IMR-90 (cell line): ENCODE results near the gene C3orf33. TPM values are rescaled to one million over a fixed set of nuclear protein-coding genes. Genes with fewer than 3 reads are reported as not detected.

Experiments used
- ATAC-seq: fragments of 200-7000 bp; cut with Tn5 transposase; 2 replicates; pipeline ENCODE4 v1.9.1; 2020; ENCODE audit warnings: low read depth, mild to moderate bottlenecking, moderate library complexity
- BruUV-seq: library from RNA; stranded (reverse); fragments of 400-500 nt; replicated peaks from 2 replicates; lab custom pipeline; 2021; lab: Mats Ljungman, UMichigan
- CTCF ChIA-PET: fragments of 300-600 bp; formaldehyde crosslinking; extraction: SDS; loops from one replicate; lab custom pipeline; 2021; ENCODE audit warnings: antibody characterized with exemption; lab: Yijun Ruan, JAX
- POLR2A ChIA-PET: fragments of 300-600 bp; sonication (Branson Sonifier 250); formaldehyde crosslinking; loops from one replicate; lab custom pipeline; 2022; ENCODE audit warnings: antibody characterized with exemption; ENCODE audit not compliant: unreplicated experiment; lab: Charles Lee
- DNase-seq: peaks from one replicate; pipeline ENCODE4 v3.0.0; 2013
- H2AFZ ChIP-seq: replicated peaks from 2 replicates; pipeline ENCODE3; 2013; ENCODE audit warnings: low read length, mild to moderate bottlenecking; ENCODE audit not compliant: poor library complexity
- H2AK5ac ChIP-seq: 2 replicates; pipeline ENCODE4 v1.6.1; 2013; ENCODE audit warnings: low read depth, low read length, inconsistent platforms
- H2AK9ac ChIP-seq: replicated peaks from 2 replicates; pipeline ENCODE3; 2013; ENCODE audit warnings: mild to moderate bottlenecking, low read depth, low read length, moderate library complexity; ENCODE audit not compliant: poor library complexity
- H2BK120ac ChIP-seq: 2 replicates; pipeline ENCODE4 v1.6.1; 2013; ENCODE audit warnings: low read depth, low read length, inconsistent platforms
- H2BK15ac ChIP-seq: 3 replicates; pipeline ENCODE4 v1.6.1; 2013; ENCODE audit warnings: low read depth, low read length, inconsistent platforms
- H2BK20ac ChIP-seq: 2 replicates; pipeline ENCODE4 v1.6.1; 2013; ENCODE audit warnings: low read depth, mild to moderate bottlenecking, inconsistent platforms, low read length, moderate library complexity
- H2BK5ac ChIP-seq: 2 replicates; pipeline ENCODE4 v1.6.1; 2013; ENCODE audit warnings: mild to moderate bottlenecking, low read depth, low read length, inconsistent platforms; ENCODE audit not compliant: poor library complexity, severe bottlenecking
- H3K14ac ChIP-seq: replicated peaks from 2 replicates; pipeline ENCODE4 v1.6.1; 2013; ENCODE audit warnings: low read depth, low read length, inconsistent platforms
- H3K18ac ChIP-seq: 2 replicates; pipeline ENCODE4 v1.6.1; 2013; ENCODE audit warnings: low read depth, low read length, control low read depth
- H3K23ac ChIP-seq: 2 replicates; pipeline ENCODE4 v1.6.1; 2013; ENCODE audit warnings: low read depth, low read length, inconsistent platforms
- H3K27ac ChIP-seq: 2 replicates; pipeline ENCODE4 v1.5.1; 2013; ENCODE audit warnings: mild to moderate bottlenecking, control low read depth, low read length; ENCODE audit not compliant: insufficient read depth
- H3K27me3 ChIP-seq: 2 replicates; pipeline ENCODE4 v1.6.1; 2013; ENCODE audit warnings: low read length; ENCODE audit not compliant: control insufficient read depth, insufficient read depth
- H3K36me3 ChIP-seq: 2 replicates; pipeline ENCODE4 v1.6.1; 2013; ENCODE audit warnings: low read length, mixed read lengths; ENCODE audit not compliant: control insufficient read depth, insufficient read depth
- H3K4ac ChIP-seq: 2 replicates; pipeline ENCODE4 v1.6.1; 2013; ENCODE audit warnings: low read depth, low read length, inconsistent platforms
- H3K4me1 ChIP-seq: 2 replicates; pipeline ENCODE4 v1.6.1; 2013; ENCODE audit warnings: low read length, mixed read lengths; ENCODE audit not compliant: control insufficient read depth, insufficient read depth
- H3K4me2 ChIP-seq: 2 replicates; pipeline ENCODE4 v1.6.1; 2013; ENCODE audit warnings: low read depth, mild to moderate bottlenecking, control low read depth, low read length, moderate library complexity
- H3K4me3 ChIP-seq: 2 replicates; pipeline ENCODE4 v1.5.1; 2013; ENCODE audit warnings: low read depth, mild to moderate bottlenecking, control low read depth, low read length, moderate library complexity; ENCODE audit not compliant: insufficient read depth
- H3K56ac ChIP-seq: 2 replicates; pipeline ENCODE4 v1.6.1; 2013; ENCODE audit warnings: low read length, inconsistent platforms; ENCODE audit not compliant: insufficient read depth; ENCODE audit errors: extremely low read depth
- H3K79me1 ChIP-seq, 2 experiments: 2 replicates each; pipeline ENCODE4 v1.6.1; 2013; ENCODE audit warnings: low read length in 2 of 2, inconsistent platforms in 1 of 2, low read depth in 1 of 2
- H3K9ac ChIP-seq: 2 replicates; pipeline ENCODE4 v1.6.1; 2013; ENCODE audit warnings: low read depth, low read length, control low read depth
- H3K9me1 ChIP-seq: 2 replicates; pipeline ENCODE4 v1.6.1; 2013; ENCODE audit warnings: low read length, inconsistent platforms; ENCODE audit not compliant: insufficient read depth
- H3K9me3 ChIP-seq: 2 replicates; pipeline ENCODE4 v1.6.1; 2013; ENCODE audit warnings: low read length; ENCODE audit not compliant: control insufficient read depth, insufficient read depth
- H4K20me1 ChIP-seq: 2 replicates; pipeline ENCODE4 v1.6.1; 2013; ENCODE audit warnings: low read length, inconsistent platforms; ENCODE audit not compliant: insufficient read depth
- H4K5ac ChIP-seq: 2 replicates; pipeline ENCODE4 v1.6.1; 2013; ENCODE audit warnings: mild to moderate bottlenecking, low read depth, low read length, control low read depth
- H4K8ac ChIP-seq, 2 experiments: 2 replicates each; pipeline ENCODE4 v1.6.1; 2013; ENCODE audit warnings: low read depth in 2 of 2, low read length in 2 of 2, control low read depth in 1 of 2, inconsistent platforms in 1 of 2
- H4K91ac ChIP-seq: 2 replicates; pipeline ENCODE4 v1.6.1; 2013; ENCODE audit warnings: low read depth, low read length, inconsistent platforms; ENCODE audit not compliant: insufficient read depth
- BHLHE40 ChIP-seq: fragments of 150-350 bp; IDR thresholded peaks from 2 replicates; pipeline ENCODE4 v1.6.1; 2016; ENCODE audit warnings: mild to moderate bottlenecking, low read depth, low read length
- CEBPB ChIP-seq: IDR thresholded peaks from 2 replicates; pipeline ENCODE4 v1.6.1; 2012; ENCODE audit warnings: low read depth, low read length, improper control_type of control experiment
- CHD1 ChIP-seq: IDR thresholded peaks from 2 replicates; pipeline ENCODE4 v1.6.1; 2012; ENCODE audit warnings: low read depth, low read length, improper control_type of control experiment
- FOS ChIP-seq: fragments of 150-350 bp; IDR thresholded peaks from 2 replicates; pipeline ENCODE4 v1.6.1; 2016; ENCODE audit warnings: low read depth, low read length
- MAFK ChIP-seq: IDR thresholded peaks from 2 replicates; pipeline ENCODE4 v1.6.1; 2012; ENCODE audit warnings: low read depth, low read length, improper control_type of control experiment
- MXI1 ChIP-seq: IDR thresholded peaks from 2 replicates; pipeline ENCODE4 v1.6.1; 2012; ENCODE audit warnings: low read depth, mild to moderate bottlenecking, low read length, moderate library complexity, borderline replicate concordance
- NFE2L2 ChIP-seq: fragments of 150-350 bp; IDR thresholded peaks from 2 replicates; pipeline ENCODE4 v1.6.1; 2016; ENCODE audit warnings: low read depth, mild to moderate bottlenecking, low read length
- POLR2A ChIP-seq: IDR thresholded peaks from 2 replicates; pipeline ENCODE4 v1.6.1; 2012; ENCODE audit warnings: mild to moderate bottlenecking, low read depth, low read length
- RCOR1 ChIP-seq: IDR thresholded peaks from 2 replicates; pipeline ENCODE4 v1.6.1; 2012; ENCODE audit warnings: mild to moderate bottlenecking, low read length, improper control_type of control experiment; ENCODE audit not compliant: insufficient replicate concordance
- RFX5 ChIP-seq: IDR thresholded peaks from 2 replicates; pipeline ENCODE4 v1.8.0; 2012; ENCODE audit warnings: low read depth, mild to moderate bottlenecking, low read length, moderate library complexity
- SMC3 ChIP-seq: fragments of 150-350 bp; IDR thresholded peaks from 2 replicates; pipeline ENCODE4 v1.6.1; 2016; ENCODE audit warnings: low read depth, mild to moderate bottlenecking, antibody characterized with exemption, low read length, moderate library complexity
- dilution Hi-C: fragments of 300-500 bp; cut with HindIII; formaldehyde crosslinking; loops from one replicate; pipeline ENCODE4 v1.14.3; 2018; ENCODE audit warnings: low sequenced_read_pairs; ENCODE audit not compliant: unreplicated experiment
- in situ Hi-C: fragments of 300-500 bp; cut with MboI; formaldehyde crosslinking; loops from 3 replicates; pipeline ENCODE4 v1.14.3; 2019; ENCODE audit warnings: low sequenced_read_pairs, inconsistent platforms, mixed read lengths
- intact Hi-C: fragments of 100-400 bp; cut with micrococcal nuclease; formaldehyde crosslinking; loops from 2 replicates; pipeline ENCODE4 v1.10.0; 2022
- polyA plus RNA-seq, 3 experiments: library from polyadenylated mRNA; depleted of rRNA; stranded (reverse); fragments of >200 nt; gene quantifications; 2 replicates each; pipeline ENCODE4 v1.2.3, GENCODE V29; 2012; ENCODE audit warnings: low replicate concordance in 1 of 3
- total RNA-seq: library from RNA; depleted of rRNA; stranded (reverse); fragments of >200 nt; gene quantifications from 2 replicates; pipeline ENCODE4 v1.2.3, GENCODE V29; 2012
- TF ChIP-seq, protein P1 (sequence below): conservative IDR thresholded peaks from 2 replicates; pipeline ENCODE4 v1.5.1; 2012; ENCODE audit warnings: mild to moderate bottlenecking, low read depth, low read length, improper control_type of control experiment
- TF ChIP-seq, protein P2 (sequence below): fragments of 150-350 bp; IDR thresholded peaks from 2 replicates; pipeline ENCODE4 v1.6.1; 2017; ENCODE audit warnings: mild to moderate bottlenecking, antibody characterized with exemption, low read length, low read depth

Gene C3orf33
- total and polyA plus RNA-seq, 2 of the 4 experiments (the other 2 are of a cell fraction) = 0.72 to 1.2 TPM

DNA sequence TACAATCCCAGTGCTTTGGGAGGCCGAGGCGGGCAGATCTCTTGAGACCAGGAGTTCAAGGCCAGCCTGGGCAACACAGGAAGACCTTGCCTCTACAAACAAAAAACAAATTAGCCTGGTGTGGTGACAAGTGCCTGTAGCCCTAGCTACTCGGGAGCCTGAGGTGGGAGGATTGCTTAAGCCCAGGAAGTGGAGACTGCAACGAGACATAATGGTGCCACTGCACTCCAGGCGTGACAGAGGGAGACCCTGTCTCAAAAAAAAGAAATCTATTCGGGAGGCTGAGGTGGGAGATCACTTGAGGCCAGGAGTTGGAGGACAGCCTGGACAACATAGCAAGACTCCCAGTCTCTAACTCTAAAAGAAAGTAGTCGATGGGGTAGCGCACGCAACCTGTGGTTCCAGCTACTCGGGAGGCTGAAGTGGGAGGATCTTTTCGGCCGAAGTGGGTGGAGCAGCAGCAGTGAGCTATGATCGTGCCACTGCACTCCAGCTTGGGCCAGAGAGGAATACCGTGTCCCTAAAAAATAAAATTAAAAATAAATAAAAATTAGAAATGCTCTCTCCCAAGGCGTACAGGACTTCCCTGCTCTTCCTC is 775 bp downstream of the C3orf33 start (continued):
- TF ChIP-seq, protein P1, sequence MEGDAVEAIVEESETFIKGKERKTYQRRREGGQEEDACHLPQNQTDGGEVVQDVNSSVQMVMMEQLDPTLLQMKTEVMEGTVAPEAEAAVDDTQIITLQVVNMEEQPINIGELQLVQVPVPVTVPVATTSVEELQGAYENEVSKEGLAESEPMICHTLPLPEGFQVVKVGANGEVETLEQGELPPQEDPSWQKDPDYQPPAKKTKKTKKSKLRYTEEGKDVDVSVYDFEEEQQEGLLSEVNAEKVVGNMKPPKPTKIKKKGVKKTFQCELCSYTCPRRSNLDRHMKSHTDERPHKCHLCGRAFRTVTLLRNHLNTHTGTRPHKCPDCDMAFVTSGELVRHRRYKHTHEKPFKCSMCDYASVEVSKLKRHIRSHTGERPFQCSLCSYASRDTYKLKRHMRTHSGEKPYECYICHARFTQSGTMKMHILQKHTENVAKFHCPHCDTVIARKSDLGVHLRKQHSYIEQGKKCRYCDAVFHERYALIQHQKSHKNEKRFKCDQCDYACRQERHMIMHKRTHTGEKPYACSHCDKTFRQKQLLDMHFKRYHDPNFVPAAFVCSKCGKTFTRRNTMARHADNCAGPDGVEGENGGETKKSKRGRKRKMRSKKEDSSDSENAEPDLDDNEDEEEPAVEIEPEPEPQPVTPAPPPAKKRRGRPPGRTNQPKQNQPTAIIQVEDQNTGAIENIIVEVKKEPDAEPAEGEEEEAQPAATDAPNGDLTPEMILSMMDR = no peak

DNA sequence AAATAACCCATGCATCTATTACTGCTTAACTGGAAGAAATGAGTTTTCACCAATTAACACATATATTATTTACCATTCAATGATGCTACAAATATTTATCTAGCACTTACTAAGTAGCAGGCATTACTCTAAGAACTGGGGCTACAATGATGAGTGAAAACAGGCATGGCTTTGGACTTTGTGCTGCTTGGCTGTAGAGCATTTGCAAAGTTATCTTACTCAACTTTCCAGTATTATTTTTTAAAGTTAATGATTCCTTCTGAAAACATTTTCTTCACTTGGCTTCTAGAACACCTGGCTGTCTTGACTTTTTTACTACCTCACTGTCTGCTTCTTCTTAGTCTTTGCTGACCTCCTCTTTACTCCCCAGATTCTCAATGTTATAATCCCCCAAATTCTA is 1.8 kb downstream of the C3orf33 start:
- H2BK5ac ChIP-seq = no peak overlapping the region
- H2AFZ ChIP-seq = no peak overlapping the region
- H3K18ac ChIP-seq = no peak overlapping the region
- ChIA-PET CTCF (no interaction called here), POLR2A (no interaction called here)
- H4K20me1 ChIP-seq = no peaks in the 10 kb centered on the region
- no TSS peak for BruUV-seq
- H3K4me2 ChIP-seq = no peak overlapping the region
- no peak overlapping the region for H4K8ac ChIP-seq
- H3K27ac ChIP-seq = no peak overlapping the region
- no peak overlapping the region for H2BK15ac ChIP-seq
- in situ Hi-C loops = no loop called here
- H3K79me1 ChIP-seq = no peaks in the 10 kb centered on the region
- H3K9ac ChIP-seq = no peak overlapping the region
- intact Hi-C loops = no loop called here
- DNase-seq = no peak
- no peak overlapping the region for H2AK9ac ChIP-seq
- H3K9me3 ChIP-seq = no peaks in the 10 kb centered on the region
- H4K5ac ChIP-seq = no peak overlapping the region
- no peaks in the 10 kb centered on the region for H3K27me3 ChIP-seq
- no peaks in the 10 kb centered on the region for H3K36me3 ChIP-seq
- H3K14ac ChIP-seq = no peak overlapping the region
- H2AK5ac ChIP-seq = no peak overlapping the region
- dilution Hi-C loops = no loop called here
- H2BK120ac ChIP-seq = no peak overlapping the region
- H3K23ac ChIP-seq = no peak overlapping the region
- no peak overlapping the region for H4K91ac ChIP-seq
- H2BK20ac ChIP-seq = no peak overlapping the region
- no peak overlapping the region for H3K4ac ChIP-seq
- no peaks in the 10 kb centered on the region for H3K4me1 ChIP-seq
- no peak overlapping the region for H3K4me3 ChIP-seq
- H3K56ac ChIP-seq = no peak overlapping the region
- ATAC-seq = no peak
- no peaks in the 10 kb centered on the region for H3K9me1 ChIP-seq
- no peak for TF ChIP-seq NFE2L2
- TF ChIP-seq MAFK = no peak
- no peak for TF ChIP-seq RCOR1
- TF ChIP-seq, protein P1 = no peak
- no peak for TF ChIP-seq BHLHE40
- no peak for TF ChIP-seq MXI1
- TF ChIP-seq CHD1 = no peak
- TF ChIP-seq, protein P2, sequence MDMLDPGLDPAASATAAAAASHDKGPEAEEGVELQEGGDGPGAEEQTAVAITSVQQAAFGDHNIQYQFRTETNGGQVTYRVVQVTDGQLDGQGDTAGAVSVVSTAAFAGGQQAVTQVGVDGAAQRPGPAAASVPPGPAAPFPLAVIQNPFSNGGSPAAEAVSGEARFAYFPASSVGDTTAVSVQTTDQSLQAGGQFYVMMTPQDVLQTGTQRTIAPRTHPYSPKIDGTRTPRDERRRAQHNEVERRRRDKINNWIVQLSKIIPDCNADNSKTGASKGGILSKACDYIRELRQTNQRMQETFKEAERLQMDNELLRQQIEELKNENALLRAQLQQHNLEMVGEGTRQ = no peak
- TF ChIP-seq SMC3 = no peak
- no peak for TF ChIP-seq CEBPB
- no peak for TF ChIP-seq FOS
- no peak for TF ChIP-seq POLR2A
- TF ChIP-seq RFX5 = no peak
